GM23248 (cell line): Measurements from ENCODE around the gene TOP3B.

ENCODE experiments used
- EZH2 ChIP-seq: fragments of 200-600 bp; sonication (generic); IDR thresholded peaks from 2 replicates; pipeline ENCODE4 v1.6.1; 2018; ENCODE audit warnings: antibody characterized with exemption, mild to moderate bottlenecking; ENCODE audit not compliant: insufficient read depth, poor library complexity, severe bottlenecking
- EZH2phosphoT487 ChIP-seq: fragments of 200-600 bp; sonication (generic); IDR thresholded peaks from 2 replicates; pipeline ENCODE4 v1.6.1; 2018; ENCODE audit warnings: antibody characterized with exemption, moderate library complexity, mild to moderate bottlenecking, low read depth; ENCODE audit not compliant: insufficient read depth

GRCh38 chr22:22021162-22021750 lies 38.7 kb upstream of the TOP3B start:
- TF ChIP-seq EZH2: no peak
- TF ChIP-seq EZH2phosphoT487: no peak
